GM18507 (cell line): ENCODE results near the gene CACNB3.

Experiments used
- DNase-seq: peaks from one replicate; pipeline ENCODE4 v3.0.0; 2011; ENCODE audit warnings: low read depth; ENCODE audit not compliant: insufficient read length; ENCODE audit errors: extremely low spot score
- FAIRE-seq: peaks from 2 replicates; lab custom pipeline; 2011; peaks lifted over from hg19 to GRCh38; lab: Jason Lieb, UNC

The CACNB3 gene

DNA sequence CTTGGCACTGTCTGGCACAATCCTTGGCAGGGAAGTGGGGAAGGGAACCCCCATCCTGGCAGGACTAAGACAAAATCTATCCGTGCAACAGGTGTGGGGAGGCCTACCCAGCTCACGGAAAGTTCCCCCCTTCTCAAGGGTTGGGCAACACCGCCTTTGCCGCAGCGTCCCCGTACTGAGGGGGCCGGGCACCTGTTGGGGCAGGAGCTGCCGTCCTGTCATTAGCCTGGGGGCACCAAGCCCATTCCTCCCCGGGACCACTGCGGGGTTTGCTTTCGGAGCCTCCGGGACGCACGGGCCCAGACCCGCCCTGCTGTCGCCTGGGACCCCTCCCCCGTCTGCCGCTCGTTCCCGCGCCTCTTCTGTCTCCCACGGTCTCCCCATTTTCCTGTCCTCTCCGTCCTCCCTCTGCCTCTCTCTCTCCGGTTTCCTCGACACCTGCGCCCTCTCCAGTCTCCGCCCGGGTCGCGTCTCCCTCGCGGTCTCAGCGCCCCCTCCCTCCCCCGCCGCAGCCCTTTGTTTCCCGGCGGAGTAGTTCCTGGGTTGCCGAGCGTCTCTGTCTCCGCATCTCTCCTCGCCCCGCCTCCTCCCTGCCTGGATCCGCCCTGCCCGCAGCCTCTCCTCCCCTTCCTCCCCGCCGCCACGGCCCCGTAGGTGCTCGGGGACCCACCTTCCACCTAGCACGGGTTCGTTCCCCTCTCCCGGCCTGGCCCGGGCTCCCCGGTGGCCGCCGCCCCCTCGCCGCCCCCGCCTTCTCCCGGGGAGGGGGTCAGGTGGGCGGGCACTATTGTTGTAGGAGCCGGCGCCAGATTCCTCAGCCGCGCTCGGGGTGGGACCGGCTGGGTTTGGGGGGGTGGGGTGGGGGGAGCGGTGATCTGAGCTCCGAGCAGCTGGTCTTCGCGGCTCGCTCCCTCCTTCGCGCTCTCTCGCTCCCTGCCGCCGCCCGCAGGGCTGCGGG is at the start of gene CACNB3:
TSS of gene CACNB3 (plus strand) at position 624 of the 958 bp plus-strand sequence. CDS start 434 bp downstream, outside the sequence.
- DNase-seq, result no peak
- peak; percentile 73 for FAIRE-seq

GRCh38 chr12:48768736-48769135 is 49.6 kb upstream of the CACNB3 start:
- DNase-seq (no peak), FAIRE-seq (no peak)

DNA sequence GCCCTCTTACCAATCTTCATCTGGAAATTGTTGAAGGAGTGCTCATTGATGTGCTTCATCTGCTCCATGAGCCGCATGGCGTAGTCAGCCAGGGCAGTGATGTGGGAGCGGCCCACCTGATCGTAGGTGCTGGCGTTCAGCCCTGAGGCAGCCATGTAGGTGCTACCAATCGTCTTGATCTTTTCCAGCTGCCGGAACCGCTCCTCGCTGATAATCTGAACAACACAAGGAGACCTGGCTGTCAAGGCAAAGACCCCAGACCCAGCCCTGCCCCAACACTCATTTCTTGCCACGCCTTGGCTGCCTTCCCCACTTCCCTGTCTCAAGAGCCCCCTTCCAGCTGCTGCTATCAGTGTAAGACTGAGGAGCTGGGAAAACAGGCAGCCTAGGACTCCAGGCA is 47.5 kb upstream of the CACNB3 start:
- no peak for DNase-seq
- FAIRE-seq, result no peak

GRCh38 chr12:48771588-48772112 is 46.6 kb upstream of the CACNB3 start:
- no peak for FAIRE-seq
- no peak for DNase-seq

- no peak for FAIRE-seq
- DNase-seq, result no peak
Observed at GRCh38 chr12:48773686-48774085, 44.6 kb upstream of the CACNB3 start.

DNA sequence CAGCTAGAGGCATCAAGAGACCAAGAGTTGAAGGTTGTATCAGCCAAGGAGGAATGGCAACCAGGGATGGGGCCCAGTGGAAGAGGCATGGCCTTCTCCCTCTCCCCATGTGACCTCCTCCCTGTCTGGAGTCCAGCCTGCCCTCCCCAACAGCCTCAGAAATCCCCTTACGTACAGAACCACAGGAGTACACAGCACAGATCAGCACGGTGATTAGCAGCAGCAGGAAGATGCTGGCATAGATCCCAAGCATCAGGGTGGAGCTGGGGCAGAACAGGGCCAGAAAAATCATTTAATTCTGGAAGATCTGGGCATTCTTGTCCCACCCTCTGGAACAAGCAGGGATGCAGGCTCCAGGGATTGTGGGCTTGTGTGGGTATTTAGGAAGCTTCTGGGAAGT is 43.8 kb upstream of the CACNB3 start:
- no peak for FAIRE-seq
- DNase-seq, result no peak

DNA sequence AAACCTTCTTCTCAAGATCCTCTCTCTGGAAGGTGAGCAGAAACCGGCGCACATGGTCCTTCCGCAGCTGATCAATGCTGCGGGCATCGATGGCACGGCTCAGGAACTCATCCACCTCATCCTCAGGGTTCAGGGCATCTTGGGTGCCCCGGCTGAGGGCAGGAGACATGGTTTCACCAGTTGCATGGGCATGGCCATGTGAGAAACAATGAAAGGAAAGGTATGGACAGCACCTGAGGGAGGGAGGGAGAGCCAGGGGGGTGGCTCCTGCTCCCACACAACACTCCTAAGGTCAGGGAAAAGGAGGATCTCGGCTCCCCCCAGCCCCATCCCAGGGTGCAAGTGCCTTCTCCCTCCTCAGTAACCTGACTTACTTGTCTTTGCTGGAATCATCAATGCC is 43.0 kb upstream of the CACNB3 start:
- DNase-seq, result no peak
- FAIRE-seq, result no peak

GRCh38 chr12:48775991-48776649 is 42.2 kb upstream of the CACNB3 start:
- FAIRE-seq, result no peak
- DNase-seq, result no peak

GRCh38 chr12:48776956-48777355 is 41.3 kb upstream of the CACNB3 start:
- DNase-seq (no peak), FAIRE-seq (no peak)

GRCh38 chr12:48777501-48778400 is 40.5 kb upstream of the CACNB3 start:
- no peak for DNase-seq
- no peak for FAIRE-seq

DNA sequence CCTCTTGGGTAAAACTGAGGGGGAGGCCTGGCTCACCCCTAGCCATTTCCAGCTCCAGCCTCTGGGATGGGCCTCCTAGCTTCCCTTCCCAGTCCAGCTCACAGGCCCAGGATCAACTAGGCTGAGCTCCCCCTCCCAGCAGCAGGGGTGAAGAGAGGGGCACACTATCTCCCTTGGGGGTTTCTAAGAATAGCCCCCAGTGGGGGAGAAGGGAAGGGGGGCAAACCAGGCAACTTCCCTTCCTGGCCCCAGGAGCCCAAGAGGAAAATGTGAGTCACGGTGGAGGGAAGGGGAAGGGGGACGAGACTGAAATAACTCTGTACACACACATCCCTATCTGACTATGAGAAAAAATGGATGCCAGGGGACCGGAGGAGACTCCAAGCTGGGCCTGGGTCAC is 38.4 kb upstream of the CACNB3 start:
- DNase-seq (no peak), FAIRE-seq (no peak)

- FAIRE-seq (no peak), DNase-seq (no peak)
Observed at GRCh38 chr12:48780381-48781025, 37.8 kb upstream of the CACNB3 start.

DNA sequence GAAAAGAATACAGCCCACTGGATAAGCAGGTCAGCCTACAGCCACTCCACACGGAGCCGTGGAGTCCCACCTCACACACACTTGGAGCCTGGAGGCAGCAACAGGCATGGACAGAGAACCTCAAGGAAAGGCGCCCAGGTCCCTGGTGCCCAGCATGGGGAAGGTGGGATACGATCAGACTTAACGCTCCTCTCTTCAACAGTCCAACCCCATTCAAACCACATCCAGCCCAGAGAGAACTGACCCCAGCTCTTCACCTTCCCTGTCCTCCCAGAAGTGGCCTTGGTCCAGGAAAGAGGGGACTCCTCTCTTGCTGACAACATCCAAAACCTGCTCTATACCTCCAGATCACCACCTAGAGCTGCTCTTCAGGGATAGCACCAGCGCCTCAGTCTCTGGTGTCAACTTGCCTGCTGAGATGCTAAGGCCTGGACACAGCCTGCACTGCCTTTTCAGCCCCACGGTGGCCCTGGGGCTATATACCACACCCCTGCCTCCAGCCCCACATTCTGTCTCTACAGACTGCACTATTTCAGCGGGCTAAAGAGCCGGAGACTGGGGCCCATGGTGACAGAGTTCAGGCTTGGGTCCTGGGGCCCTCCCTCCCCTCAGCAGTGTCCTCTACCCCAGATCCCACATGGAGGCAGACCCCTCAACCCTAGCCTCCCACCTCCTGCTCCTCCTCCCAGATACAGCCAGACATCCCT is 36.4 kb upstream of the CACNB3 start:
- DNase-seq (no peak), FAIRE-seq (no peak)

DNA sequence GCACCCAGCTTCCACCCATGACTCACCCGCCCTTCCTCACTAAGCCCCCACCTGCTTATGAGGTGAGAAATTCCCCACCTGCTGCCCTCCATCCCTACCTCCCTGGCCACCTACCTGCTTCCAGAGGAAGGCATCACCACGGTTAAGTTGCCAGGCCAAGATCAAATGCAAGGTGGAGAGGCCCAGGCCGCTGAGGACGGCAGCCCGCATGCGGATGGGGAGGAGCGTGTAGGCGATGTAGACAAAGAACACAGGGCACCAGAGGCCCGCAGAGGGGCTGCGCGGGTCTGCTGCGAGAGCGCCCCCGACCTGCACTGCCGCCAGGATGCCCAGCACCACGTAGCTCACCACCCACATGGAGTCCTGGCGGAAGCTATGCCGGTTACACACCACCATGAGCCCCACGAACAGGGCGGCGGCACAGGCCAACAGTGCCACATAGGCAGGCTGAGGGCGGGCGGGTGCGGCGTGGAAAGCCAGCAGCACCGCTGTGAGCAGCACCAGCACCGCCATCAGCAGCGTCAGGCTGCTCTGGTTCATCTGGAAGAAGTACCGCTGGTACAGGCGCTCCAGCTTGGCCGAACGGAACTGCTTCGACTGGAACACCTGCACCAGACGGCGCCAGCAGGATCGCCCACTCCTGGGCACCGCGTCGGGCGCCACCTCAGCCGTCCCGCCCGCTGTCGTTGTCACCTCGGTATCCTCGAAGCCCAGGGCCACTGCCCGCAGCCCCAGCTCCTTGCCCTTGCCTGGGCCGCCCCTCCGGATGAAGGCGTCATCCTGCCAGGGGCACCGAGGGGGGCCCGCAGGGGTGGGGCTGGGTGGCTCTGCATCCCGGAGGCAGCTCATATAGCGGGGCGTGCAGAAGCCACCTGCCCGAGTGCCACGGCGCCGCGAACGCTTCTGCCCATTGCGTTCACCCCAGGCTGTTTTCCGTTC is 35.6 kb upstream of the CACNB3 start:
- DNase-seq, result no peak
- no peak for FAIRE-seq

DNA sequence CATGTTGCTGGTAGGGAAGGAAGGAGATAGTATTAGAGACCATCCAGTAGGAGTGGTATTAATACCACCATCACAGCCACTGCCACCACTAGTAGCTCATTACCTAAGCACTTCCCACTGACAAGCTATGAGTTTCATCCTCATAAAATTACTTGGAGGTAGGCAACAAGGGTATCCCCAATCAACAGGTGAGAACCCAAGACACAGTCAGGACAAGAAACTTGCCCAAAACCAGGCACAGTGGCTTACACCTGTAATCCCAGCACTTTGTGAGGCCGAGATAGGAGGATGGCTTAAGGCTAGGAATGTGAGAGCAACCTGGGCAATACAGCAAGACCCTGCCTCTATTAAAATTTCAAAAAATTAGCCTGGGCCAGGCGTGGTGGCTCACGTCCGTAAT is 34.9 kb upstream of the CACNB3 start:
- no peak for DNase-seq
- no peak for FAIRE-seq

- FAIRE-seq (no peak), DNase-seq (no peak)
Observed at GRCh38 chr12:48786591-48787544, 31.4 kb upstream of the CACNB3 start.
